GM21723 (cell line): Measurements from ENCODE around the gene CRYGS.
"Not testable (repeated sequence)": the region's sequence is repeated elsewhere in the genome, so short reads cannot be mapped to it uniquely, and the experiment has no call there.

Source experiments
- ATAC-seq: cut with Tn5 transposase; IDR thresholded peaks from one replicate; pipeline ENCODE4 v1.9.1; 2021; ENCODE audit warnings: mild to moderate bottlenecking, moderate library complexity; ENCODE audit not compliant: unreplicated experiment

CRYGS gene

DNA sequence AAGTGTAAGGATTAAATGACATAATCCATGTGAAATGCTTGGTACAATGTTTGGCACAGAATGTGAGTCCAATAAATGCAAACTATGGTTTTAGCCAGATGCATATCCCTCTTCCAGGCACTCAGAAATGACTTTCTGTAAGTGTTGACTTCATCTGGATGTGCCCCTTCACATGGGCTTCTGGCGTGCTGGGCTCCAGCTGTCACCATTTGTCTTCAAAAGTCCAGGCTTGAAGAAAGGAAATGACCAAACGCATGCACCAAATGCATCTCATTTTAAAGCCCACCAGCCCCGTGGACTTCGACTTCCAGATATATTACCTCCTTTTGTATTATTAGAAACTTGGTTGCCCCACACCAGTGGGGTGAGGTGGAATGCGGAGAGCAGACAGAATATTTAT, 23.7 kb downstream of the CRYGS start:
- ATAC-seq: no peak

DNA sequence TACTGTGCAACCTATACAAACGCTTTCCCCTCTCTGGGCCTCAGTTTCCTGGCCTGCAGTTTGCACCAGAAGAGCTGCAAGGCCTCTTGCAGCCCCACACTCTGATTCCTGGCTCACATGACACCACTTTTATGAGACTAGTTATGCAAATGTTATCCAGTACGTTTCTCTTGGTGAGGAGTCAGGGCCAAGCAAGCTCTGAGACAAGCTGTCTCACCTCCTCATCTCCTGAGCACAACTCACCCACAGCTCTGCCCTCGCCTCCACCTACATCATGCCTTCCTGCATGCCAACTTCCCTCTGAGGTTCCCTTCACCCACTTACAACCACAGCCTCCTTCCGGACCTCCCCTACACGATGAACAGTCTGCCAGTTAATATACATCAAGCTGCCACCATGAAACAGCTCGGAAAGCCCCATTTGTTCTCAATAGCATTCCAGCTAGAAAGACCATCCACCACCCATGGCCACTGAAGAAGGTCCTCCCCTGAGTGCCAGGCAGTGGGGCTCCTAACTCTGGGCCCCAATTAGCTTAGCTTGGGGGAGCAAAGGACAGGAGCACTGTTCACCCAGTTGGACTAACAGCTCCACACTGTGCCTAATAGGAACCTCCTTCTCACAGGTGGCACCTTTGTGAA, 25.0 kb downstream of the CRYGS start:
- ATAC-seq: peak; percentile 41

DNA sequence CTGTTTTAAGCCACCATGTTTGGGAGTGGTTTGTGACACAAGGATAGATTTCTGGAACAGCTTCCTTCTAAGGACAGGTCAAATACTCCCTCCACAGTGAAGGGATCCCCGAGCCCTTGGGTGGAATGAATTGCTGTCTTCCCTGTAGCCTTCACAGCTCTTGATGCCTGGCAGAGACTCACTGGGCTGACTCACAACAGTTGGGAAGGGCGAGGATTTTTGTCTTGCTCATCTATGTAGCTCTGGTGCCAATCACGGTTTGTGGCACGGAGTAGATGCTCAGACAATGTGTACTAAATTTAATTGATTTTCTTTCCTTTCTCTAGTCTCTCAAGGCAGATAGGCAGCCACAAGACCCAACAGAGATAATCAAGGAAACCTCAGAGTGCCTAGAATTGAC, 27.0 kb downstream of the CRYGS start:
- ATAC-seq: no peak

DNA sequence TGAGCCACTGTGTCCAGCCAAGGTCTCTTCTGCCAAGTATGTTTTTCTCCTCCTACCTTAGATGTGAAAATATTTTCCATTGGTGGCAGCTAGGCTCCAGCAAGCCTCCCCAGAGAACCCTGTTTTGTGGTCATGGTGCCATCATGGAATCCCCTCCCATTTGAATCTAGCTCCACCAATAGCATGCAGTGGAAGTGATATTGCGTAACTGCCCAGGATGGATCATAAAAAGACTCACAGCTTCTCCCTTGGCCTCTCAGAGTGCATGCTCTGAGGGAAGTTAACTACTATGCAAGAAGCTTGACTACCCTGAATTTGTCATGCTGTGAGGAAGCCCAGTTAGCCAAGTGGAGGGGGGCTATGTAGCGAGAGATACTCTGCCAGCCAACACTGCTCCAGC, 27.5 kb downstream of the CRYGS start:
- ATAC-seq: no peak

DNA sequence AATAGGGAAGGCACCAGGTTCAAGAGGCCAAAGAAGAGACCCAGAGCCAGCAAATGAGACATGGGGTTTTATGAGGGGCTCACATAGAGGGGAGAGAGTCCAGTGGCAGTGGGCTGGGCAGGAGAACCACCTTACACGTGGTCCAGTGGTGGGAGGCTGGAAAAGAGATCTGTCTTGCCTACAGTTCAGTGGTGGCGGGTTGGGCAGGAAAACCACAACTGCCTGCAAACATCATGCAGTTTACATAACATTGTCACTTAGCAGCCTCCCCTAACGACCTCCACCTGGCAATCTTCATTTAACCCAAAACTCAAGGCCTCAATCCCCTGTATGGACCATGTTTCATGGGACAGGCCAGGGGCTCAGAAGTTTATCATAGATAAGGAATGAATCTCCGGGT, 29.1 kb downstream of the CRYGS start:
- ATAC-seq: no peak

DNA sequence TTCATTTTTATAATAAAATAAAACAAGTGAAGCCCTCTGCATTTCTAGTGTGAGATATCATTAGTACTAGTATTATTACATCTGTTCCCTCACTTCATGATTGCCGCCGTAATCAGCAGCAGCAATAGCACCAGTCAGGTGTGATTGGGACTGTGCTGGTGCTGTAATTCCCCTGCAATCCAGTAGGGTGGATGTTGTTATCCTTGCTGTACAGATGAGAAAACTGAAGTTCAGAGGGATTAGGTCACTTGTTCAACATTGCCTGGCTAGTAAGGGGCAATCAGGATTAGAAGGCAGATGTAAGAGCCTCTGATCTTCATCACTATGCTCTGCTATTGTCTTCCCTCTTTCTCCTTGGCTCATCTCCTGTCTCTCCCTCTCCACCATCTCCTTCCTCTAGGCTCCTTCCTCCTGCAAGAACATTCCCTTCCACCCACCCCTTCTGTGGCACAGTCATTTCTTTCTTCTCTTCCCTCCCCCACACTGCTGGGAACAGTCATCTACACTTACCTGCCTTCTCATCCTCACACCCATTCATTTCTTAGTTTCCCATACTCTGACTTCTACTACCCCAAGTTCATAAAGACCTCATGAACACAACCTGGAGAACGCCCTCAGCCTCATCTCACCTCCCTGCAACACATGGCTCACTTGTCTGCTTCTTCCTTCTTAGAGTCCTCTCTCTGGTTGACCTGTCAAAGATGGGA, 29.7 kb downstream of the CRYGS start:
- ATAC-seq: no peak

DNA sequence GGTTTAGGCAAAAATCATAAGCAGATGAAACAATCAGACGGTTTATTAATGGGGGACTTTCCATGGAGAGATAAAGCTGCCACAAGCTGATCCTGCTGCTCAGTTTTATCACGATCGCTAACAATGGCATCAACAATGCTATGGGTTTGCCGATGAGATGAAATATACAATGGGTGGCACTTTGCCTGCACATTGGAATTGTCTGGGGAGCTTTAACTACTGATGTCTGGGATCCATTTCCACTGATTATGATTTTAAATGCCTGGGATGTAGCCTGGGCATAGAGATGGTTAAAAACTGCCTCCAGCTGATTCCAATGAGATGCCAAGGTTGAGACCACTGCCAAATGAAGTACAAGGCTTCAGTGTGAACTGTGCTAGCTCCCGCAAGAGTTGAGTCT, 30.8 kb downstream of the CRYGS start:
- ATAC-seq: no peak

DNA sequence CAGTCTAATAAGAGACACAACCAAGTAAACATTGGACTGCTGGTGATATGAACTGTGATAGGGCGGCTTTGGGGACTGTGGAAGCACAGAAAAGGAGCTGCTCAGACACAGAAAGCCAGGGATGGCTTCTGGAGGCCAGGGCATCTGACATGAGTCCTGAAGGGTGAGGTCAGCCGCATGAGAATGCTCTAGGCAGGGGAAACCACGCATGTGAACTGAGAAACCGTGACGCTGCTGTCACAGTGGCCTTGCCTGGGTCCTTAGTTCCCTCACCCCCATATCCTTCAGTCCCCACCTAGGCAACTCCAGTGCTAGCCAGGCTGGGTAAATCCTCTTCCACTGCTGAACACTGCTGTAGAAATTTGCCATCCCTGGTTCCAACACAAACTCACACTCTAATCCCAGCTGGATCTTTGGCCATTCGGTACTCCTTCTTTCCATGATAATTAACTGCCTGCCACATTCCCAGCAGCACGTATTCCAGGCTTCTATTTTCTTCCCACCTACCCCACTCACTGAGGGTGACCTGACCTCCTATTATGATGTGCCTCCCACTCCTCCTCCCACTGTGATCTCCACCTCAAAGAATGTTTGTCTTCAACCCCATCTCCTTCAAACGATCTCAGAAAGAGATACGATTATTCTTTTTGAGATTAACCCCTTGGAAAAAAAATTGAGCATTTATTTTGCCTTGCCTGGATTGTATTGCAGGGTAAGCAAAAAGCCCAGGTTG, 31.4 kb downstream of the CRYGS start:
- no peak for ATAC-seq

DNA sequence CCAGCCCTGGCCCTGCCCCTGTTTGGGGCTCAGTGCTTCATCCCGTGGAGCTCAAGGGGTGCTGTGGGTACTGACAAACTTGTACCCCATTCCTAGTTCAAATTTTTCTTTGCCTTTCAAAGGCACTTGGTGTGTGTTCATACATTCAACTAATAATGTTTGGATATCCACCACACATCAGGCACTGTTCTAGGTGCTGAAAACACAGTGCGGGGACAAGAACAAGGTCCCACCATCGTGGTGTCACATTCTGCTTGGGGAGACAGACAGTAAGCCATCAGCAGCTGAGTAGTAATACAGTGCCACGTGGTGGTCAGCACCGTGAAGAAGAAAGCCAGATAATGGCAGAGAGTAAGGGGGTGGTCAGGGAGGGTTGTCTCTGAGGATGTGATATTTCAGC, 32.5 kb downstream of the CRYGS start:
- ATAC-seq: no peak

DNA sequence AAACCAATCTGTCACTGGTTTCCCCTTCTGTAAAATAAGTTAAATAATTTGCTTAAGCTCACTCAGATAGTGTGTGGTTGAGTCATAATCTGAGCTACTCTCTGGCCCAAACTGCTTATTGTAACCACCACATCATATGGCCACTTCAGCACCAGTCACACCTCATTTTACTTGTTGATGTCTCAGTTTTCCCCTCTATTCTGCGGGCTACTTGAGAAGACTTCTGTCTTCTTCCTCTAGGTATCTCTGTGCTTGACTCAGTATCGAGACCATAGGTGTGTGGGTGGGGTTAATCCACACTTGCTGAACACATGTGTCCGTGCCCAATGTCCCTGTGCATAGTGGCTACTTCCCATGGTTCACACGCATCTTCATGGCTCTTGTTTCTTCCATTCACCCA, 32.9 kb downstream of the CRYGS start:
- peak; percentile 88 for ATAC-seq

DNA sequence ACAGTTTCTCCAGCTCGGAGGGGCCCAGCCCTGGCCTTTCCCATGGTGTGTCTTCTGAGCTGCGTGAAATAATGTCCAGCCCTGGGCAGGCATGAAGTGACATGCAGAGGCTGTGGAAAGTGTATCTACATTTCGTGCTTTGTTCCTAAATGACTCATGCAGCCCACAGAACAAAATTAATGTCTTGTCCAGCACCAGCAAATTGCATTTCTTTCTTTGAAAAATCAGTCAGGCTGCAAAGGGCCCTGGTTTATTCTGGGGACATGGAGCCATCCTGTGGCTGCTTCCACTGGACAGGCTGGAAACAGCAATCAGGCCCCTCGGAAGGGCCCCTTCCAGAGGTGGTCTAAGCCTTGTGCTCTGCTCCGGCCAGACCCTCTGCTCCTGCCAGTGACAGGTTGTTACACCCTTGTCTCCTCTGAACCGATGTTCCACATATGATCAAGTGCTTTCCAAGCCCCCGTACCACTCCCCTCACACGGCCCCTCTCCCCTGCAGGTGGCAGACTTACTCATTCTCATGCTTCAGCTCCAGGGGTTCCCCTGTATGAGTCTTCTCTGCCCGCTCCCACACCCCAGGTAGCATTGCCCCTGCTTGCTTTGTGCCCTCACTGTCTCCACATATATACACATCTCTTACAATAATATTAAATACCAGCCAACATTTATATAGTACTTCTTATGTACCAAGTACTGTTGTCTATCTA, 33.7 kb downstream of the CRYGS start:
- ATAC-seq: peak; percentile 30

DNA sequence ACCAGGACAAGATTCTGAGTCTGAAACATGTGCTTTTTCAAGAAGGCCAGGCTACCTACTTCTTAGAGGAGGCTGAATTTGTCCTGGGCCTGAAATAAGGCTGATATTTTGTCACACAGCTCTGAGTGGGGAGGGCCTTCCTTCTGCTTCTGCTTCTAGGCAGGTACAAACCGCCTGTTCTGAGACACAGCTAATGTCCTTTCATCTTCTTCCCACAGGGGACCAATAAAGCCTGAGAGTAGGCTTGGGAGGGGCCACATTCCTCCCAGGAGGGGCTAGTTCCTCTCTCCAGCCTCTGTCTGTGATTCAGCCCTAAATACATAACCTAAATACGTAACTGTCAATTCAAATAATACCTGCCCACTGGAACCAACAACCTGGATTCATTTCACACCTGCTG, 34.8 kb downstream of the CRYGS start:
- ATAC-seq: no peak

DNA sequence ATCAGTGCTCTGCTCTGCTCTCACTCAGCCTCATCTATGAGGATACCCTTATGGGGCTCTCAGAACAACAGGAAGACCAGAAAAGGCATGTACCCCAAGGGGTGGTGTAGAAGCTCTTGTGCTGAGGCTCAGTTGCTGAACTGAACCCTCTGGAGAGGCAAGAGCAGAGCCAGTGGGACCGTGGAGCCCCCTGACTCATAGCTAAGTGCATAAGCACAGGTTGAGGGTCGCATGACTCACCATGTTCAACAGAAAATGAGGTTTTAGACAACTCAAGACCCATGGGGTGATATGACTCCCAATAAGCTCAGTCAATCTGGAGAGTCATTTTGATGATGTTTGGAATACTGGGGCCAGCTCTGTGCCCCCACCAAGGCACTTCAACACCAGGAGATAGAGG, 37.3 kb downstream of the CRYGS start:
- ATAC-seq: no peak

DNA sequence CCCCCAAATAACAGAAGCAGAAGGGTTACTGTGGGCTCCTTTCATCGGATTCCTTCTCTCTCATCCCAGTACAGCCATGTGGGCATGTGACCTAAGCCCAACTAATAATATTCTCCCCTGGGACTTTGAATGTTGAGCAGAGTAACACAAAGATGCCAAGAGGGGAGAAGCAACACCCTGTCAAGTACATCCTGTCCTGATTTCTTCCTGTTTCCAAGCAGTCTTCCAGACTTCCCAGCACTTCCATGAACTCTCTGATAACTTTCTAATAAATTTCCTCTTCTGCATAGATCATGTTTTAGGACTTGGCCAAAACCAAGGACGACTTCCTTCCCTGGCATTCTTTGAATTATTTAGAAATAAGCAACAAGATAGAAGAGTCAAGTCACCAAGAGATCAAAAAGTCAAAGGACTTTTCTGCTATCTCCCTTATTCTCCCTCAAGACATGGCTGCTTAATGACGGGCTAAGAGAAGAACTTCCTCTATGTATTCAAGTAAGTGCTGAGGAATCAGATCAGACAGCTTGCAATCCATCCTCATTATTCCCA, 37.9 kb downstream of the CRYGS start:
- no peak for ATAC-seq

DNA sequence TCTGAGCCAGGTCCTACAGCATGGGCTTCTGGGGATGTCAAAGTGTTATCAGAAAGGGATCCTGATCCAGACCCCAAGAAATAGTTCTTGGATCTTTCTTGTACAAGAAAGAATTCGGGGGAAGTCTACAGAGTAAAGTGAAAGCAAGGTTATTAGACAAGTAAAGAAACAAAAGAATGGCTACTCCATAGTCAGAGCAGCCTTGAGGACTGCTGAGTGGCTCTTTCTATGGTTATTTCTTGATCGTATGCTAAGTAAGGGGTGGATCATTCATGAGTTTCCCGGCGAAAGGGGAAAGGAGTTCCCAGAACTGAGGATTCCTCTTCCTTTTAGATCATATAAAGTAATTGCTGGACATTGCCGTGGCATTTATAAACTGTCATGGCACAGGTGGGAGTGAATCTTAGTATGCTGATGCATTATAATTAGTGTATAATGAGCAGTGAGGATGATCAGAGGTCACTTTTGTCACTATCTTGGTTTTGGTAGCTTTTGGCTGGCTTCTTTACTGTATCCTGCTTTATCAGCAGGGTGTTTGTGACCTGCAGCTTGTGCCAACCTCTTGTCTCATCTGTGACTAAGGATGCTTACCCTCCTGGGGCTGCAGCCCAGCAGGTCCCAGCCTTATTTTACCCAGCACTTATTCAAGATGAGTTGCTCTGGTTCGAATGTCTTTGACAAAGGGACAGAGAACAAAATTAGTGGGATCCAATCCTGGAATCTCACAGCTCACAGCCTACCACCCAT, 41.0 kb downstream of the CRYGS start:
- no peak for ATAC-seq

DNA sequence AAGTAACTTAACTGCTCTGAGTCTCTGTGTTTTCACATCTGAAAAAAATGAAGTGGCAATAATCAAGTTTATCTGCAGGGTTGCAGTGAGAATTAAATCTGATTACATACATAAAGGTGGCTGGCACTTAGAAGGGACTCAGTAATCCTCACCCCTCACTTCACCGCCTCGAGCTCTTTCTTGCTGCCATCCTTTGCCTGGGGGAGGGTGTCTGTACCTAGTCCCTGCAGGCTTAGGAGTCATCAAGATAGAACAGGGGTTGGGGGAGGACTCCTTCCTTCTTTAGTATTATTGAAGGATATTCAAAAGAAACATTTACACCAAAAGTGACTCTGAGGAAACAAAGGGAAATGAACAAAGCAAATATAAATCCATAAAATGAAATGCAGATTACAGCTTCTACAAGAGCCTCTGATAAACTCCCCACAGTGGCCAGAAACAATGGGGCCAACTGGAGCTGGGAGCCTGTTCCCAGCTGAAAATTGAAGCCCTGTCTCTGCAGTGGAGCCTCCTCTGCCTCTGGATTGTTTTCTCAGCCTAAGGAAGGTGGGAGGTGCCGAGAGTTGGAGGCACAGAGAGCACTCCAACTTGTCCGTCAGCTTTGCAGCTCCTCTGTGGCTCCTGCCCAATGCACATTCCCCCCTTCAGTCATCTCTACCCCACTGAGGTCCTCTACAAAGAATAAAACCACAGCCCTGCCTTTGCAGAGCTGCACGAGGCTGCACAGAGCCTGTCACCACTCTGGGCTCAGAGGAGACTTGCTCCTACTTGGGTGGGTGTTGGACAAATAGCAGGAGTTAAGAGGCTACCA, 41.8 kb downstream of the CRYGS start:
- no peak for ATAC-seq

DNA sequence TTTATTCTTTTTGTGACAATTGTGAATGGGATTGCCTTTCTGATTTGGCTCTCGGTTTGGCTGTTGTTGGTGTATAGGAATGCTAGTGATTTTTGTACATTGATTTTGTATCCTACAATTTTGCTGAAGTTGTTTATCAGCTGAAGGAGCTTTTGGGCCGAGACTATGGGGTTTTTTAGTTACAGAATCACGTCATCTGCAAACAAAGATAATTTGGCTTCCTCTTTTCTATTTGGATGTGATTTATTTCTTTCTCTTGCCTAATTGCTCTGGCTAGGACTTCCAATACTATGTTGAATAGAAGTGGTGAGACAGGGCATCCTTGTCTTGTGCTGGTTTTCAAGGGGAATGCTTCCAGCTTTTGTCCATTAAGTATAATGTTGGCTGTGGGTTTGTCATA, 44.2 kb downstream of the CRYGS start:
- ATAC-seq: not testable (repeated sequence)

DNA sequence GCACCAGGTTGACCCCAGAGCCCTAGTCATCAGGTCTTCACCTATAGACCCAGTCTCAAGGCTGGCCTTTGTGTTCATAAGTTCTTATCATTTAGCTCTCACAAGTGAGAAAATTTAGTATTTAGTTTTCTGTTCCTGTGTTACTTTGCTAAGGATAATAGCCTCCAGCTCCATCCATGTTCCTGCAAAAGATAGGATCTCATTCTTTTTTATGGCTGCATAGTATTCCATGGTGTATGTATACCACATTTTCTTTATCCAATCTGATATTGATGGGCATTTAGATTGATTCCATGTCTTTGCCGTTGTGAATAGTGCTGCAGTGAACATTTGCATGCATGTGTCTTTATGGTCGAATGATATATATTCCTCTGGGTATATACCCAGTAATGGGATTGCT, 46.2 kb downstream of the CRYGS start:
- ATAC-seq: not testable (repeated sequence)

DNA sequence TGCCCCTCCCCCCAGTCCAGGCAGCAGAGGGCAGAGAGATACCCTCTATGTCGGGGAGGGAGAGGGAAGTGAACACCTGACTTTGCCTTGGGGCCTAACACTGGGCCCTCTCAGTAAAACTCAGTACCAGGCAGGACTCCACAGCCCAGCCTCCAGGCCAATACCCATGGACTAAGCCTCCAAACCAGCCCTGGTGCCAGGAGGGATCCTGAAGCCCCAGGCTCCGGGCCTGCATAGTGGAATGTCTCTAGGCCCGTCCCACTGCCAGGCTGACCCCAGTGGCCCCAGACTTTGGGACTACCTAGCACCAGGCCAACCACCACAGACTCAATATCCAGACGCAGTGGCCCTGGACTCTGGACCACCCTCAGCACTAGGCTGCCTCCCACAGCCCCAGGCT, 46.6 kb downstream of the CRYGS start:
- ATAC-seq: no peak

DNA sequence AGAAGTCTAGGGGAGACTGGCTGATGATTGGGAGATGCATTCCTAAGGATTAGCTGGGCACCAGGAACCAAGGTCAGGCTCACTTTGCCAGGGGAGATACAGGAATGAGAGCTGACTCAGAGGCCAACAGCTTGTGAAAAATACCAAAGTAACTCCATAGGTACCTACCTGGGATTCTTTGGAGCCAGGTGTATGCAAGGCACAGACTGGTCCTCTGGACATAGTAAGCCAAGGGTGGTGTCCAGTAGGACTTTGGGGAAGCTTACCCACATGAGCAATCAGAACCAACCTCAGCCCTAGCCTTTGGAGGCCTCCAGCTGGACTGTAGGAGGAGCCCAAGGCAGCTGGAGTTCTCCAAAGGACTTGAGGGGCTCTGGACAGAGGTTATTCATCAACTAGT, 47.5 kb downstream of the CRYGS start:
- ATAC-seq: no peak
